T follicular helper cell (primary cell): Measurements from ENCODE around the gene CPEB3.
"Not testable (repeated sequence)": the region's sequence is repeated elsewhere in the genome, so short reads cannot be mapped to it uniquely, and the experiment has no call there.

Experiments
- DNase-seq: peaks from one replicate; pipeline ENCODE4 v3.0.0-alpha.2; 2020; ENCODE audit warnings: low read depth

The CPEB3 gene

DNA sequence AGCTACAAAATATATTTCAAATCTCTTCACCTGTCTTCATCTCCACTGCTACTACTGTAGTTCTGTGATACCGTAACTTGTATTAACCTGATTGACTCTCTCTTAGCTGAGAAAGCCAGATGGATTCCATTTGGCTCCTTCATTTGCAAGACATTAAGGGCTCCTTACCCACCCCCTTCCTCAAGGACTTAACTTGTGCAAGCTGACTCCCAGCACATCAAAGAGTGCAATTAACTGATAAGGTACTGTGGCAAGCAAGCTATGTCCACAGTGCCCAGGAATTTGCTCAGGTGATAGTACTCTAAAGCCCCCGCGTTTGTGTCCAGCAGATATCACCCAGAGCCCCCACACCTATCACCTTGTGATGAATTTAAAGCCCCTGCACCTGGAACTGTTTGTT, 257.8 kb downstream of the CPEB3 start:
- not testable (repeated sequence) for DNase-seq

GRCh38 chr10:92031580-92031979, 259.3 kb downstream of the CPEB3 start:
- DNase-seq = no peak

- no peak for DNase-seq
These were observed 263.7 kb downstream of the CPEB3 start for GRCh38 chr10:92027141-92027540.

- DNase-seq = not testable (repeated sequence)
These were observed 265.5 kb downstream of the CPEB3 start for GRCh38 chr10:92025340-92025739.

GRCh38 chr10:92024700-92025099, 266.2 kb downstream of the CPEB3 start:
- DNase-seq = no peak

GRCh38 chr10:92014620-92015019, 276.3 kb downstream of the CPEB3 start:
- DNase-seq = no peak

GRCh38 chr10:92011560-92012214, 279.2 kb downstream of the CPEB3 start:
- no peak for DNase-seq

DNA sequence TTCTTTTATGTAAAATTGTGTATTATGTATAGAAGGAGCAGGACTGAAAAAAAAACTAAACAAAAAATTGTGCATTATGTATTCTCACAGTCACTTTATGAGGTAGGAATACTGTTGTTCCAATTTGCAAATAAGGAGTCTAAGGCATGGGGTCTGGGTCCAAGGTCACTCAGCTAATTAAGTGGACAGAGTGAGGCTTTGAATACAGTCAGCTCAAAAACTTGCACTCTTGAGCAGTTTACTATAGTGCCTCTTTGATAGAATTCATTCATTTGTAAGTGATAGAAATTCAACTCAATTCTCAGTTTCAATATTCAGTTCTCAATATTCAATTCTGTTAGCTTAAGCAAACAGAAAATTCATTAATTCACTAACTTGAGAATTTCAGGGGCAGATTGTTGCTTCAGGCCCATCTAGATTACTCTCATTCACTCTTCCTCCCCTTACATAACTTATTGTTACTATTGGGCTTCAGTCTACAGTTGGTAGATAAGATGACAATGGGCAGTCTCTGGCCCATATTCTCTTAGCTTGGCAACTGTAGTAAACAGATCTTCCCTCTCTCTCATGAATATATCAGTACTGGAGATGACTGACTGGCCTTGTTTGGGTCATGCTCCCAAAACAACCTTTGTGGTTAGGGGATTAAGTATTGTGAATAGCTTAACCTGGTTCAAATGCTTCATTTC, 280.7 kb downstream of the CPEB3 start:
- no peak for DNase-seq

- no peak for DNase-seq
These were observed 281.4 kb downstream of the CPEB3 start for GRCh38 chr10:92009445-92009844.

DNA sequence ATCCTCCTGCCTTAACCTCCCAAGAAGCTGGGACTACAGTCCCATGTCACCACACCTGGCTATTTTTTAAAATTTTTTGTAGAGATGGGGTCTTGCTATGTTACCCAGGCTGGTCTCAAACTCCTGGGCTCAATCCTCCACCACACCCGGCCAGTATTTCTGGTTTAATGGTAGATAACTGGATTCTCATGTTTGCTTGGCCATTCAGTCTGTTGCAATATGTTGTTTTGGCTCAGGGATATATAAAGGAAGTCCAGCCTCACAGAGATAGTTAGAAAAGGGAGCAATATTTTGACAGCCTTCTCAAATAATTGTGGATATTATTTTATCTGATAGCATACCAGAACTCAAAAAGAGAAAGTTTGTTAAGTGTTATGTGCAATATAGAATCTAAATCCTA, 284.9 kb downstream of the CPEB3 start:
- no peak for DNase-seq

DNA sequence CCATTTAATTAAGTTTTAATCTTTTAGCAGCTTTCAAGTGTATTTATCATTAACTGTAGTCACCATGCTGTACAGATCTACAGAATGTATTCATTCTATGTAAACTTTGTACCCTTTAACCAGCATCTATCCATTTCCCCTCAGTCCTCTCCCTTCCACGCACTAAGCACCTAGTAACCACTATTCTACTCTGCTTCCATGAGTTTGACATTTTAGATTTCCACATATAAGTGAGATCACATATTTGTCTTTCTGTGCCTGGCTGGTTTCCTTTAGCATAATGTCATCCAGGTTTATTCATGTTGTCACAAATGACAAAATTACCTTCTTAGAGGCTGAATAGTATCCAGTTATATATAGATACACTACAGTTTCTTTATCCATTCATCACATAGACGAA, 287.6 kb downstream of the CPEB3 start:
- DNase-seq = no peak

DNA sequence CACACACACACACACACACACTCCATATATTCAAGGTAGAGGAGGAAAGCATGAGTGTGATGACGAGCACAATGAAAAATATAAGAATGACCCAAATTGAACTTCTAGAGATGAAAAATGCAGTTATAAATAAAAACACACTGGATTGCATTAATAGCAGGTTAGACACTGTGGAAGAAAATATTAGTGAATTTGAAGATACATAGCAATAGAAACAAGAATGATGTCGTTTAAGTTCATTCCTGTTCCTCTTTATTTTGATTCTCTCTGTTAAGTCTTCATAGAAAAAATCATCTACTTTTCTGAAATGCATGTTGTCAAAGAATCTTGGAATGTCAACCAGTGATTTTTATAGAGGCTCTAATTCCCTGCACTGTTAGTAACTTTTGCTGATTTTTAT, 288.9 kb downstream of the CPEB3 start:
- no peak for DNase-seq

DNA sequence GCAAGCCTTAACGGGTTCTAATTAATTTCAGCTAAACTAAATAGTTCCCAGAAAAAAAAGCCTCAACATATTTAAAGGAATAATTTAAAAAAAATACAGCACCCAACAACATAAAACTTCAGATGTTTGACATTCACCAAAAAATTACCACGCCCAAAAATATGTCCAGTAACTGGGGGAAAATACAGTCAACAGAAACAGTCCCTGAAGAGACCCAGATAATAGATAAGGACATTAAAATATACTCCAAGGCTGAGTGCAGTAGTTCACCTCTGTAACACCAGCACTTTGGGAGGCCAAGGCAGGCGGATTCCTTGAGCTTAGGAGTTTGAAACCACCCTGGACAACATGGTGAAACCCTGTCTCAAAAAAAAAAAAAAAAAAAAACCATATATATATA, 289.3 kb downstream of the CPEB3 start:
- no peak for DNase-seq
